HepG2 (cell line): ENCODE results near the gene REEP6. TPM values are rescaled to one million over a fixed set of nuclear protein-coding genes. Genes with fewer than 3 reads are reported as not detected.
A peak's percentile ranks its signal among the peaks of the same experiment; 100 is the strongest.

Experiments
- ATF7 ChIP-seq, 2 experiments: fragments of 450-650 bp in 1 of 2; sonication (generic) in 1 of 2; formaldehyde crosslinking in 1 of 2; IDR thresholded peaks; 2 replicates each; pipeline versions ENCODE4 v1.4.0 to v1.6.1; 2016 to 2020; ENCODE audit warnings: antibody characterized with exemption in 1 of 2, mild to moderate bottlenecking in 1 of 2, missing genetic modification reagents in 1 of 2
- CEBPZ ChIP-seq: IDR thresholded peaks from 2 replicates; pipeline ENCODE4 v1.6.1; 2012; ENCODE audit warnings: low read length, improper control_type of control experiment
- GLI4 ChIP-seq: sonication (generic); formaldehyde crosslinking; IDR thresholded peaks from 2 replicates; pipeline ENCODE4 v1.5.1; 2020; ENCODE audit warnings: missing genetic modification reagents, mild to moderate bottlenecking, moderate library complexity, borderline replicate concordance
- HNRNPH1 ChIP-seq: fragments of 200-400 bp; formaldehyde crosslinking; optimal IDR thresholded peaks from 2 replicates; pipeline ENCODE3; 2017; ENCODE audit warnings: mild to moderate bottlenecking, low read depth, low read length
- IKZF4 ChIP-seq: sonication (generic); formaldehyde crosslinking; IDR thresholded peaks from 2 replicates; pipeline ENCODE4 v1.5.1; 2020; ENCODE audit warnings: borderline replicate concordance, mild to moderate bottlenecking, low read depth, missing genetic modification reagents; ENCODE audit errors: not compliant biosample characterization
- KDM4B ChIP-seq: sonication (generic); formaldehyde crosslinking; IDR thresholded peaks from 2 replicates; pipeline ENCODE4 v1.4.0; 2020; ENCODE audit warnings: missing genetic modification reagents
- KLF6 ChIP-seq: IDR thresholded peaks from 2 replicates; pipeline ENCODE4 v1.8.0; 2016; ENCODE audit warnings: missing biosample characterization, missing genetic modification reagents
- MAZ ChIP-seq, 2 experiments: sonication (generic) in 1 of 2; formaldehyde crosslinking in 1 of 2; IDR thresholded peaks; 2 replicates each; pipeline versions ENCODE4 v1.5.0 to v1.6.1; 2012 to 2020; ENCODE audit warnings: low read depth in 2 of 2, mild to moderate bottlenecking in 2 of 2, borderline replicate concordance in 1 of 2, improper control_type of control experiment in 1 of 2, low read length in 1 of 2, missing genetic modification reagents in 1 of 2, moderate library complexity in 1 of 2
- NCOA2 ChIP-seq: sonication (generic); formaldehyde crosslinking; IDR thresholded peaks from 2 replicates; pipeline ENCODE4 v1.8.0; 2022; ENCODE audit warnings: inconsistent platforms
- PRMT3 ChIP-seq: sonication (generic); formaldehyde crosslinking; IDR thresholded peaks from 2 replicates; pipeline ENCODE4 v1.8.1; 2022; ENCODE audit warnings: low read depth, mild to moderate bottlenecking, moderate library complexity, missing genetic modification reagents, borderline replicate concordance
- THAP8 ChIP-seq: sonication (generic); formaldehyde crosslinking; IDR thresholded peaks from 2 replicates; pipeline ENCODE4 v1.5.1; 2020; ENCODE audit warnings: missing genetic modification reagents, mild to moderate bottlenecking, borderline replicate concordance
- THRA ChIP-seq: sonication (generic); formaldehyde crosslinking; IDR thresholded peaks from 2 replicates; pipeline ENCODE4 v1.4.0; 2020; ENCODE audit warnings: missing genetic modification reagents, borderline replicate concordance
- ZBTB7A ChIP-seq: sonication (generic); formaldehyde crosslinking; IDR thresholded peaks from 2 replicates; pipeline ENCODE4 v1.8.0; 2022; ENCODE audit warnings: mild to moderate bottlenecking, missing genetic modification reagents
- ZNF484 ChIP-seq: sonication (generic); formaldehyde crosslinking; IDR thresholded peaks from 2 replicates; pipeline ENCODE4 v1.5.1; 2020; ENCODE audit warnings: mild to moderate bottlenecking, low read depth, missing genetic modification reagents, borderline replicate concordance
- ZNF652 ChIP-seq: IDR thresholded peaks from 2 replicates; pipeline ENCODE4 v1.6.1; 2016; ENCODE audit warnings: low read depth, borderline replicate concordance
- ZNF703 ChIP-seq: sonication (generic); formaldehyde crosslinking; IDR thresholded peaks from 2 replicates; pipeline ENCODE4 v1.5.1; 2020; ENCODE audit warnings: missing genetic modification reagents, mild to moderate bottlenecking, moderate library complexity, borderline replicate concordance
- ZNF780A ChIP-seq: sonication (generic); formaldehyde crosslinking; IDR thresholded peaks from 2 replicates; pipeline ENCODE4 v1.8.0; 2022; ENCODE audit warnings: mild to moderate bottlenecking, missing genetic modification reagents, moderate library complexity
- ZNF781 ChIP-seq: sonication (generic); formaldehyde crosslinking; IDR thresholded peaks from 2 replicates; pipeline ENCODE4 v1.5.1; 2020; ENCODE audit warnings: borderline replicate concordance, mild to moderate bottlenecking, missing genetic modification reagents; ENCODE audit errors: not compliant biosample characterization
- ZSCAN21 ChIP-seq: sonication (generic); formaldehyde crosslinking; IDR thresholded peaks from 2 replicates; pipeline ENCODE4 v1.8.0; 2022; ENCODE audit warnings: mild to moderate bottlenecking, missing genetic modification reagents, moderate library complexity, borderline replicate concordance
- polyA plus RNA-seq, 8 experiments: library from polyadenylated mRNA; depleted of rRNA in 3 of 8; stranded (reverse) in 7 of 8; unstranded in 1 of 8; fragments of >200 nt; fragmentation: Illumina TruSeq in 4 of 8; extraction: Trizol in 4 of 8; gene quantifications; 2 replicates each; pipeline versions ENCODE4 v1.2.1 to v1.2.3, GENCODE V29; 2011 to 2016; ENCODE audit warnings: low read depth in 4 of 8, missing spikeins in 1 of 8, mixed read lengths in 1 of 8; ENCODE audit not compliant: insufficient read depth in 1 of 8
- total RNA-seq, 5 experiments: library from RNA; depleted of rRNA; stranded (reverse); fragments of >200 nt; fragmentation: Illumina TruSeq; extraction: Trizol; gene quantifications; 2 replicates each; pipeline ENCODE4 v1.2.3, GENCODE V29; 2016; ENCODE audit warnings: low read depth in 1 of 5
- TF ChIP-seq, protein P1 (sequence below): sonication (generic); formaldehyde crosslinking; IDR thresholded peaks from 2 replicates; pipeline ENCODE4 v1.4.0; 2020; ENCODE audit warnings: missing genetic modification reagents, low read depth, mild to moderate bottlenecking, borderline replicate concordance

Gene REEP6
- total and polyA plus RNA-seq, 2 of the 13 experiments (the other 11 are each of a cell fraction or from before 2014, with no cell fraction given): 10.0 to 28.8 TPM

DNA sequence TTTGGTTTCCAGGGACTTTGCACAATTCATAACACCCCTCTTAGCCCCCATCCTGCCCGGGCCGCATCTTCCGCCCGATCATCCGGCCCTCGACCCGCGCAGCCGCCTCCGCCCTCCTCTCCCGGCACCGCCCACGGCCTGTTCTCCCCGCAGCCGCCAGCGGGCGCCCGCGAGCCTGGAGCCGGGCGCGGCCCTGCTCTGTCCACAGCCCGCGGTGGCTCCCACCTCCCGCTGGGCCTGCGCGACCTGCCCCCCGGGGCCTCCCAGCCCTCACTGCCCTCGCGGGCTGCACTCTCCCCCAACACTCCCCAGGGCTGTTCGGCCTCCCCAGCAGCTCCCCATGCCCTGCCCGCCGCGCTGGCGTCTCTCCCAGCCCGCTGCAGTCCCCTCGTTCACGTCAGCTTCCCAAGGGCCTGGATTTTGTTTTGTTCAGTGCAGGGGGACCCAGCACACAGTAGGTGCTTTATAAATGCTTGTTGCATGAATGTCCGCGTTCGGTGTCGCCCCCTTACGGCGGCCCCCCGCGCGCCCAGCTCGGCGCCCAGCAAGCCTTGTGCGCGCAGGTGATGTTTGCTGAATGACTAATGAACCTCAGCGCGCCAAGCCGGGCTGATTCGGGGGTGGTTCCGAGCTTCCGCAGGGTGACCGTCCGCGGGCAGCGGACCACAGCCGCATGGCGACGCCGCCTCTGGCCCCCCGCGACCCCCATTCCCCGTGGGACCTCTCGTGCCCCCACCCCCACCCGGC is 45.6 kb upstream of the REEP6 start (continued):
- TF ChIP-seq ZSCAN21 (CRISPR knock-in tag): peak; percentile 66; the same call in 1 of the 2 replicates
- no peak for TF ChIP-seq ZNF652 (CRISPR knock-in tag)
- no peak for TF ChIP-seq ZNF781 (CRISPR knock-in tag)
- TF ChIP-seq THRA (CRISPR knock-in tag): no peak
- TF ChIP-seq MAZ (IDR thresholded peaks at IDR 0.05; ENCODE audit: borderline replicate concordance, low read depth, low read length): peak; percentile 57; the same call in 1 of the 2 replicates
- peak; percentile 90 for TF ChIP-seq MAZ (CRISPR knock-in tag; IDR thresholded peaks at IDR 0.05; ENCODE audit: low read depth)
- TF ChIP-seq KLF6 (CRISPR knock-in tag): no peak
- TF ChIP-seq HNRNPH1: no peak
- TF ChIP-seq, protein P1, sequence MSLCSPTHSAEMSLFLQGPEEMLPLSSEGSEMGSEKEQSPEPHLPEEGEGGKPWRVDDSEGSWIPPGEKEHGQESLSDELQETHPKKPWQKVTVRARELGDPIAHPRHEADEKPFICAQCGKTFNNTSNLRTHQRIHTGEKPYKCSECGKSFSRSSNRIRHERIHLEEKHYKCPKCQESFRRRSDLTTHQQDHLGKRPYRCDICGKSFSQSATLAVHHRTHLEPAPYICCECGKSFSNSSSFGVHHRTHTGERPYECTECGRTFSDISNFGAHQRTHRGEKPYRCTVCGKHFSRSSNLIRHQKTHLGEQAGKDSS (CRISPR knock-in tag): peak; percentile 30; the same call in 1 of the 2 replicates
- TF ChIP-seq THAP8 (CRISPR knock-in tag): no peak
- TF ChIP-seq IKZF4 (CRISPR knock-in tag): no peak
- peak; percentile 46; the same call in 1 of the 2 replicates for TF ChIP-seq GLI4 (CRISPR knock-in tag)
- TF ChIP-seq PRMT3 (CRISPR knock-in tag): no peak
- TF ChIP-seq ZNF703 (CRISPR knock-in tag): no peak
- TF ChIP-seq CEBPZ: no peak
- TF ChIP-seq NCOA2 (CRISPR knock-in tag): no peak; the same call in 1 of the 2 replicates
- TF ChIP-seq ATF7 (IDR thresholded peaks at IDR 0.05): no peak
- no peak for TF ChIP-seq ATF7 (CRISPR knock-in tag; IDR thresholded peaks at IDR 0.05)
- TF ChIP-seq ZNF780A (CRISPR knock-in tag): no peak
- no peak for TF ChIP-seq ZNF484 (CRISPR knock-in tag)
- peak; percentile 70; the same call in 1 of the 2 replicates for TF ChIP-seq ZBTB7A (CRISPR knock-in tag)
- TF ChIP-seq KDM4B: no peak
